ENCODE results near the gene MRPL27.

Gene MRPL27

GRCh38 chr17:50330151-50330775, 42.7 kb downstream of the MRPL27 start:
- no peak for DNase-seq (ENCODE audit: low read depth in 1 of 2, low spot score in 1 of 2)
- H3K27me3 ChIP-seq (ENCODE audit: insufficient read depth, poor library complexity, severe bottlenecking), result no peaks in the 10 kb centered on the region
- H3K27ac ChIP-seq (replicated peaks), result no peak overlapping the region
- H3K4me3 ChIP-seq (replicated peaks; ENCODE audit: insufficient read depth, low read length), result no peak overlapping the region
- TF ChIP-seq GABPA (IDR thresholded peaks at IDR 0.05; ENCODE audit: low read depth) (no peak), REST (IDR thresholded peaks at IDR 0.05; ENCODE audit: insufficient replicate concordance, low read depth) (no peak), SPI1 (IDR thresholded peaks at IDR 0.05; ENCODE audit: borderline replicate concordance, low read depth) (no peak), POLR2AphosphoS5 (IDR thresholded peaks at IDR 0.05; ENCODE audit: low read depth) (no peak)
- TF ChIP-seq, protein P1, sequence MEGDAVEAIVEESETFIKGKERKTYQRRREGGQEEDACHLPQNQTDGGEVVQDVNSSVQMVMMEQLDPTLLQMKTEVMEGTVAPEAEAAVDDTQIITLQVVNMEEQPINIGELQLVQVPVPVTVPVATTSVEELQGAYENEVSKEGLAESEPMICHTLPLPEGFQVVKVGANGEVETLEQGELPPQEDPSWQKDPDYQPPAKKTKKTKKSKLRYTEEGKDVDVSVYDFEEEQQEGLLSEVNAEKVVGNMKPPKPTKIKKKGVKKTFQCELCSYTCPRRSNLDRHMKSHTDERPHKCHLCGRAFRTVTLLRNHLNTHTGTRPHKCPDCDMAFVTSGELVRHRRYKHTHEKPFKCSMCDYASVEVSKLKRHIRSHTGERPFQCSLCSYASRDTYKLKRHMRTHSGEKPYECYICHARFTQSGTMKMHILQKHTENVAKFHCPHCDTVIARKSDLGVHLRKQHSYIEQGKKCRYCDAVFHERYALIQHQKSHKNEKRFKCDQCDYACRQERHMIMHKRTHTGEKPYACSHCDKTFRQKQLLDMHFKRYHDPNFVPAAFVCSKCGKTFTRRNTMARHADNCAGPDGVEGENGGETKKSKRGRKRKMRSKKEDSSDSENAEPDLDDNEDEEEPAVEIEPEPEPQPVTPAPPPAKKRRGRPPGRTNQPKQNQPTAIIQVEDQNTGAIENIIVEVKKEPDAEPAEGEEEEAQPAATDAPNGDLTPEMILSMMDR (IDR thresholded peaks at IDR 0.05; ENCODE audit: insufficient read depth, low read length), result no peak

DNA sequence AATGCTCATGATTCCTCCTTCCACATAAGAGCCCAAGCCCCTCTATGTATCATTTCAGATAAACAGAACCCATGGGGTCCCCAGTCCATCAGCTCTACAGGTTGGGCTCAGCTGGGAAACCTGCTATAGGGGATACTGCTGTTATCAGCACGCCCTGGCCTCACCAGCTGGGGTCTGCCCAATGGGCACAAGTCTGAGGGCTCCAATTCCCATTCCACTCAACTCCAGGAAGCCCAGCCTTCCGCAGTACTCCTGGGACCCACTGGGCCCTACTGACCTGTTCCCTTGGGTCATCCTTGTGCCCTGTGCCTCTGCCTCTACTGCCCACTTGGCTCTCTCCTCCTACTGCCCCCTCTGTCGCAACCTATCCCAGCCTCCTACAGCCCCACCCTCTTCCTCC, 43.3 kb downstream of the MRPL27 start:
- DNase-seq (ENCODE audit: low read depth in 1 of 2, low spot score in 1 of 2), result no peak
- TF ChIP-seq, protein P1 (IDR thresholded peaks at IDR 0.05; ENCODE audit: insufficient read depth, low read length), result no peak
- no peak for TF ChIP-seq POLR2AphosphoS5 (IDR thresholded peaks at IDR 0.05; ENCODE audit: low read depth)
- TF ChIP-seq SPI1 (IDR thresholded peaks at IDR 0.05; ENCODE audit: borderline replicate concordance, low read depth), result no peak
- TF ChIP-seq GABPA (IDR thresholded peaks at IDR 0.05; ENCODE audit: low read depth), result no peak
- no peak for TF ChIP-seq REST (IDR thresholded peaks at IDR 0.05; ENCODE audit: insufficient replicate concordance, low read depth)
- no peaks in the 10 kb centered on the region for H3K27me3 ChIP-seq (ENCODE audit: insufficient read depth, poor library complexity, severe bottlenecking)
- H3K4me3 ChIP-seq (replicated peaks; ENCODE audit: insufficient read depth, low read length), result no peak overlapping the region
- H3K27ac ChIP-seq (replicated peaks), result no peak overlapping the region

DNA sequence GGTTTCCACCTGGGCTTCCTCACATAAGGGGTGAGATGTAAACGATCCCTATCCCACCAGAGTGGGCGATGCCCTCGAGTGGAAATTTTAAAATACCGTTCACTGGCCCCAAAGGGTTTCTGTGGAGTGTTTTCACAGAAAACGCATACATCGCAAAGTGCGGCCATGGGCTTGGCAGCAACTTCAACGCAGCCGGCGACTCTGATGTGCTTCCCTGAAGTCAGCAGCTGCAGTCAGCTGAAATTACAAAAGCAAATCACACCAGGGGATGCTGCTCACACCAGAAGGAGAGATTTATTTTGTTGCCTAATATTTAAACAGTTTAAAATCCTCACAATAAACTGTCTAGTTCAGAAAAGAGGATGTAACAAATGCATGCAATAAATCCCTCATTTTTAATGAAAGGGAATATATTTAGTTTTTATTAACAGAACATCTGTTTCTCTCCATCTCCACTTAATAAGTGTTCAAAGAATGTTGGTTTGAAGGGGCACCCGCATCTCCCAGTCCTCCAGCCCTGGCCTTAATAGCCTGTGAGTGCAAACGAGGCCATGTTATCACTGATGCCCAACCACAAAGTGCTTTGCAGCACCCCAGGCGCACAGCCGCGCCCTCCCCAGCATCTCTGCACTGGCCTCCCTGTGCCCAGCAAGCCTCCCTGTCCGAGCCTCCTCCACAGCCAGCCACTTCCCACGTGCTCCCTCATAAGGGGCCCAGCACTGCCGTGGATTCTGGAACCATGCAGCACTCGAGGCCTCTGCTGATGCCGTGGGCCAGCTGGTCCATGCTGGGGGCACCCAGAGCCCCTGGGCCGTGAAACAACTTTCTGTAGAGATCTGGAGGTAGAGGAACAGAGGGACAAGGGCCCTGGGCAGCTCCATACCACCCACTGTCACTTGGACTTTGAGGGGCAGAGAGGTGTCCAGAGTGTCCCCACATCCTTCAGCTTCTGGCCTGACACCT, 44.3 kb downstream of the MRPL27 start:
- H3K4me3 ChIP-seq (replicated peaks; ENCODE audit: insufficient read depth, low read length), result no peak overlapping the region
- TF ChIP-seq REST (IDR thresholded peaks at IDR 0.05; ENCODE audit: insufficient replicate concordance, low read depth), result no peak
- TF ChIP-seq, protein P1 (IDR thresholded peaks at IDR 0.05; ENCODE audit: insufficient read depth, low read length), result no peak
- no peak for TF ChIP-seq POLR2AphosphoS5 (IDR thresholded peaks at IDR 0.05; ENCODE audit: low read depth)
- no peak for TF ChIP-seq SPI1 (IDR thresholded peaks at IDR 0.05; ENCODE audit: borderline replicate concordance, low read depth)
- H3K27me3 ChIP-seq (ENCODE audit: insufficient read depth, poor library complexity, severe bottlenecking), result no peaks in the 10 kb centered on the region
- H3K27ac ChIP-seq (replicated peaks), result no peak overlapping the region
- DNase-seq (ENCODE audit: low read depth in 1 of 2, low spot score in 1 of 2), result no peak
